Liver (tissue), 9 donors: ENCODE measurements around the gene ETFA. TPM values are rescaled to one million over a fixed set of nuclear protein-coding genes. Genes with fewer than 3 reads are reported as not detected.

Experiments used
- DNase-seq: peaks from one replicate; pipeline ENCODE4 v3.0.0-alpha.2; 2017; ENCODE audit warnings: low spot score
- H3K27ac ChIP-seq, 2 donors: one replicate each; pipeline ENCODE4 v1.7.0; 2013; ENCODE audit warnings: inconsistent platforms in 2 of 2, low read length in 2 of 2, control low read depth in 1 of 2, low read depth in 1 of 2, mild to moderate bottlenecking in 1 of 2
- H3K27me3 ChIP-seq, 4 donors: one replicate each; pipeline versions ENCODE4 v1.6.1 to v1.7.0; 2013; ENCODE audit warnings: low read length in 3 of 4, inconsistent platforms in 1 of 4, mild to moderate bottlenecking in 1 of 4, moderate library complexity in 1 of 4; ENCODE audit not compliant: control insufficient read depth in 4 of 4, insufficient read depth in 4 of 4
- H3K36me3 ChIP-seq, 4 donors: one replicate each; pipeline versions ENCODE4 v1.6.1 to v1.7.0; 2013; ENCODE audit warnings: low read length in 3 of 4, mild to moderate bottlenecking in 3 of 4, low read depth in 1 of 4, moderate library complexity in 1 of 4; ENCODE audit not compliant: control insufficient read depth in 4 of 4, insufficient read depth in 3 of 4
- H3K4me1 ChIP-seq, 4 donors: one replicate each; pipeline versions ENCODE4 v1.6.1 to v1.7.0; 2013; ENCODE audit warnings: low read length in 3 of 4, mild to moderate bottlenecking in 3 of 4, moderate library complexity in 1 of 4; ENCODE audit not compliant: control insufficient read depth in 4 of 4, insufficient read depth in 4 of 4
- H3K4me3 ChIP-seq, 3 donors: one replicate each; pipeline versions ENCODE4 v1.6.1 to v1.7.0; 2013; ENCODE audit warnings: low read length in 3 of 3, control low read depth in 1 of 3, low read depth in 1 of 3, mild to moderate bottlenecking in 1 of 3
- H3K9ac ChIP-seq, 2 donors: one replicate each; pipeline ENCODE4 v1.7.0; 2013; ENCODE audit warnings: low read length in 2 of 2, mild to moderate bottlenecking in 2 of 2, moderate library complexity in 2 of 2, control low read depth in 1 of 2, low read depth in 1 of 2
- H3K9me3 ChIP-seq, 4 donors: one replicate each; pipeline versions ENCODE4 v1.6.1 to v1.7.0; 2013; ENCODE audit warnings: low read length in 3 of 4; ENCODE audit not compliant: control insufficient read depth in 4 of 4
- EGR1 ChIP-seq, 2 donors: IDR thresholded peaks; 2 replicates each; pipeline ENCODE4 v1.6.1; 2016 to 2018; ENCODE audit warnings: antibody characterized with exemption in 2 of 2, low read depth in 2 of 2
- FOXA1 ChIP-seq: IDR thresholded peaks from 2 replicates; pipeline ENCODE4 v1.6.1; 2016; ENCODE audit warnings: antibody characterized with exemption
- FOXA2 ChIP-seq: IDR thresholded peaks from 2 replicates; pipeline ENCODE4 v1.6.1; 2016; ENCODE audit warnings: antibody characterized with exemption
- GABPA ChIP-seq, 2 donors: IDR thresholded peaks in 1 of 2; conservative IDR thresholded peaks in 1 of 2; 2 replicates each; pipeline ENCODE4 v1.6.1; 2016; ENCODE audit warnings: antibody characterized with exemption in 2 of 2, mild to moderate bottlenecking in 1 of 2, moderate library complexity in 1 of 2
- HNF4A ChIP-seq, 2 donors: conservative IDR thresholded peaks; 2 replicates each; pipeline ENCODE4 v1.6.1; 2016; ENCODE audit warnings: antibody characterized with exemption in 2 of 2, mild to moderate bottlenecking in 2 of 2
- HNF4G ChIP-seq: IDR thresholded peaks from 2 replicates; pipeline ENCODE4 v1.6.1; 2016; ENCODE audit warnings: antibody characterized with exemption
- JUND ChIP-seq, 2 donors: IDR thresholded peaks; 2 replicates each; pipeline ENCODE4 v1.6.1; 2016; ENCODE audit warnings: antibody characterized with exemption in 2 of 2
- NR2F2 ChIP-seq: IDR thresholded peaks from 2 replicates; pipeline ENCODE4 v1.6.1; 2016; ENCODE audit warnings: antibody characterized with exemption
- RAD21 ChIP-seq, 2 donors: IDR thresholded peaks; 2 replicates each; pipeline ENCODE4 v1.6.1; 2016; ENCODE audit warnings: antibody characterized with exemption in 2 of 2, mild to moderate bottlenecking in 2 of 2
- REST ChIP-seq: IDR thresholded peaks from 2 replicates; pipeline ENCODE4 v1.6.1; 2016; ENCODE audit warnings: antibody characterized with exemption, mild to moderate bottlenecking
- RXRA ChIP-seq, 2 donors: IDR thresholded peaks; 2 replicates each; pipeline ENCODE4 v1.6.1; 2017 to 2018; ENCODE audit warnings: antibody characterized with exemption in 2 of 2, mild to moderate bottlenecking in 1 of 2
- SP1 ChIP-seq: IDR thresholded peaks from 2 replicates; pipeline ENCODE4 v1.6.1; 2018; ENCODE audit warnings: antibody characterized with exemption, mild to moderate bottlenecking
- TAF1 ChIP-seq: conservative IDR thresholded peaks from 2 replicates; pipeline ENCODE4 v1.6.1; 2016; ENCODE audit warnings: antibody characterized with exemption, mild to moderate bottlenecking
- YY1 ChIP-seq: IDR thresholded peaks from 2 replicates; pipeline ENCODE4 v1.6.1; 2016; ENCODE audit warnings: antibody characterized with exemption, mild to moderate bottlenecking
- ZBTB33 ChIP-seq: IDR thresholded peaks from 2 replicates; pipeline ENCODE4 v1.6.1; 2016; ENCODE audit warnings: antibody characterized with exemption
- WGBS: extraction: QIAGEN DNeasy Blood & Tissue Kit; methylation state at CpG from one replicate; pipeline ENCODE4 v1.1.7; 2013; 5-methylcytosine and 5-hydroxymethylcytosine counted together
- polyA plus RNA-seq, 2 donors: library from polyadenylated mRNA; stranded (reverse) in 1 of 2; unstranded in 1 of 2; fragments of 200-250 nt in 1 of 2; fragments of >200 nt in 1 of 2; fragmentation: Nextera tagmentation in 1 of 2; extraction: Ambion mirVana in 1 of 2; gene quantifications; one replicate each; pipeline versions ENCODE4 v1.2.1 to v1.2.3, GENCODE V29; 2013 to 2015
- total RNA-seq, 2 donors: library from RNA; depleted of rRNA; stranded (reverse); fragments of >200 nt; gene quantifications; one replicate each; pipeline ENCODE4 v1.2.3, GENCODE V29; 2014
- TF ChIP-seq, protein P1 (sequence below): IDR thresholded peaks from 2 replicates; pipeline ENCODE4 v1.6.1; 2016; ENCODE audit warnings: antibody characterized with exemption
- TF ChIP-seq, protein P2 (sequence below): fragments of 150-350 bp; IDR thresholded peaks from 2 replicates; pipeline ENCODE4 v1.5.1; 2017; ENCODE audit warnings: improper control_type of control experiment, low read depth, low read length; ENCODE audit not compliant: missing input control
- TF ChIP-seq, protein P3 (sequence below): IDR thresholded peaks from 2 replicates; pipeline ENCODE4 v1.6.1; 2016; ENCODE audit warnings: antibody characterized with exemption
- donor health status: healthy.
- donor health status: healthy.
- donor health status: healthy.
- donor health status: healthy.
- donor health status: healthy.

The ETFA gene
- total and polyA plus RNA-seq, 4 donors = 92.6 to 342 (median 289) TPM

GRCh38 chr15:76345880-76346668 lies 34.8 kb upstream of the ETFA start:
- H3K4me1 ChIP-seq = peaks cover 7 to 31% (median 22%) of the 10 kb centered on the region in 4 donors
- WGBS = 5% methylated on average over 65 of the region's 65 CpGs
- H3K27ac ChIP-seq = no peak overlapping the region
- H3K36me3 ChIP-seq = peaks cover 0 to 2% (median 0%) of the 10 kb centered on the region in 4 donors
- peak overlapping the region in 2 of 3 donors; percentile 4 to 60 for H3K4me3 ChIP-seq
- H3K9ac ChIP-seq = no peak overlapping the region
- TF ChIP-seq REST = no peak
- no peak for TF ChIP-seq JUND (IDR thresholded peaks at IDR 0.05)
- no peak for TF ChIP-seq SP1
- no peak for TF ChIP-seq HNF4G
- TF ChIP-seq TAF1 = no peak
- TF ChIP-seq ZBTB33 = no peak
- TF ChIP-seq EGR1 (IDR thresholded peaks at IDR 0.05; ENCODE audit: low read depth in 2 of 2) = no peak
- no peak for TF ChIP-seq NR2F2
- no peak for TF ChIP-seq HNF4A (conservative IDR thresholded peaks at IDR 0.05)
- TF ChIP-seq, protein P1, sequence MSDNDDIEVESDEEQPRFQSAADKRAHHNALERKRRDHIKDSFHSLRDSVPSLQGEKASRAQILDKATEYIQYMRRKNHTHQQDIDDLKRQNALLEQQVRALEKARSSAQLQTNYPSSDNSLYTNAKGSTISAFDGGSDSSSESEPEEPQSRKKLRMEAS = no peak
- TF ChIP-seq RXRA (IDR thresholded peaks at IDR 0.05) = no peak
- TF ChIP-seq, protein P2, sequence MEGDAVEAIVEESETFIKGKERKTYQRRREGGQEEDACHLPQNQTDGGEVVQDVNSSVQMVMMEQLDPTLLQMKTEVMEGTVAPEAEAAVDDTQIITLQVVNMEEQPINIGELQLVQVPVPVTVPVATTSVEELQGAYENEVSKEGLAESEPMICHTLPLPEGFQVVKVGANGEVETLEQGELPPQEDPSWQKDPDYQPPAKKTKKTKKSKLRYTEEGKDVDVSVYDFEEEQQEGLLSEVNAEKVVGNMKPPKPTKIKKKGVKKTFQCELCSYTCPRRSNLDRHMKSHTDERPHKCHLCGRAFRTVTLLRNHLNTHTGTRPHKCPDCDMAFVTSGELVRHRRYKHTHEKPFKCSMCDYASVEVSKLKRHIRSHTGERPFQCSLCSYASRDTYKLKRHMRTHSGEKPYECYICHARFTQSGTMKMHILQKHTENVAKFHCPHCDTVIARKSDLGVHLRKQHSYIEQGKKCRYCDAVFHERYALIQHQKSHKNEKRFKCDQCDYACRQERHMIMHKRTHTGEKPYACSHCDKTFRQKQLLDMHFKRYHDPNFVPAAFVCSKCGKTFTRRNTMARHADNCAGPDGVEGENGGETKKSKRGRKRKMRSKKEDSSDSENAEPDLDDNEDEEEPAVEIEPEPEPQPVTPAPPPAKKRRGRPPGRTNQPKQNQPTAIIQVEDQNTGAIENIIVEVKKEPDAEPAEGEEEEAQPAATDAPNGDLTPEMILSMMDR = no peak
- TF ChIP-seq, protein P3, sequence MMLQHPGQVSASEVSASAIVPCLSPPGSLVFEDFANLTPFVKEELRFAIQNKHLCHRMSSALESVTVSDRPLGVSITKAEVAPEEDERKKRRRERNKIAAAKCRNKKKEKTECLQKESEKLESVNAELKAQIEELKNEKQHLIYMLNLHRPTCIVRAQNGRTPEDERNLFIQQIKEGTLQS = no peak
- TF ChIP-seq GABPA (IDR thresholded peaks at IDR 0.05 in 1 of 2, conservative IDR thresholded peaks at IDR 0.05 in 1 of 2) = no peak
- no peak for TF ChIP-seq FOXA2
- TF ChIP-seq YY1 = no peak
- TF ChIP-seq FOXA1 = no peak
- TF ChIP-seq RAD21 (IDR thresholded peaks at IDR 0.05) = no peak
- H3K9me3 ChIP-seq = no peaks in the 10 kb centered on the region
- no peak for DNase-seq
- peaks cover 0 to 21% (median 11%) of the 10 kb centered on the region in 4 donors for H3K27me3 ChIP-seq
